Endodermal cell (in vitro differentiated cells): Measurements from ENCODE around the gene OR6C65. TPM values are rescaled to one million over a fixed set of nuclear protein-coding genes. Genes with fewer than 3 reads are reported as not detected.
"Not testable (repeated sequence)": the region's sequence is repeated elsewhere in the genome, so short reads cannot be mapped to it uniquely, and the experiment has no call there.

Experiments
- DNase-seq: peaks from one replicate; pipeline ENCODE4 v3.0.0-alpha.2; 2017
- H3K27ac ChIP-seq: 2 replicates; pipeline ENCODE4 v1.5.1; 2013; ENCODE audit warnings: mild to moderate bottlenecking, low read depth, low read length, moderate library complexity
- H3K27me3 ChIP-seq: 2 replicates; pipeline ENCODE4 v1.6.1; 2013; ENCODE audit warnings: mild to moderate bottlenecking, low read length, moderate library complexity; ENCODE audit not compliant: insufficient read depth, control insufficient read depth, poor library complexity, severe bottlenecking
- H3K36me3 ChIP-seq: 2 replicates; pipeline ENCODE4 v1.7.0; 2013; ENCODE audit warnings: mild to moderate bottlenecking, low read length, moderate library complexity; ENCODE audit not compliant: control insufficient read depth, insufficient read depth
- H3K4me1 ChIP-seq: one replicate; pipeline ENCODE4 v1.7.0; 2013; ENCODE audit warnings: low read length; ENCODE audit not compliant: control insufficient read depth, insufficient read depth
- H3K4me3 ChIP-seq: 2 replicates; pipeline ENCODE4 v1.5.1; 2013; ENCODE audit warnings: mild to moderate bottlenecking, low read length, moderate library complexity
- H3K9ac ChIP-seq: 2 replicates; pipeline ENCODE4 v1.6.1; 2013; ENCODE audit warnings: mild to moderate bottlenecking, low read length, moderate library complexity; ENCODE audit not compliant: poor library complexity, severe bottlenecking; ENCODE audit errors: extremely low read depth
- H3K9me3 ChIP-seq: 2 replicates; pipeline ENCODE4 v1.6.1; 2013; ENCODE audit warnings: mild to moderate bottlenecking, low read length, moderate library complexity; ENCODE audit not compliant: control insufficient read depth
- H3K27ac Mint-ChIP-seq: 2 replicates; pipeline ENCODE4 v1.8.0; 2020; ENCODE audit warnings: mixed read lengths
- H3K27me3 Mint-ChIP-seq: 2 replicates; pipeline ENCODE4 v1.8.0; 2021; ENCODE audit warnings: mild to moderate bottlenecking, mixed read lengths; ENCODE audit not compliant: insufficient read depth
- H3K36me3 Mint-ChIP-seq: 2 replicates; pipeline ENCODE4 v1.8.0; 2020; ENCODE audit warnings: low read depth, mixed read lengths
- H3K4me1 Mint-ChIP-seq: 2 replicates; pipeline ENCODE4 v1.8.0; 2020; ENCODE audit warnings: mixed read lengths
- H3K4me3 Mint-ChIP-seq: 2 replicates; pipeline ENCODE4 v1.8.0; 2020; ENCODE audit warnings: mild to moderate bottlenecking, moderate library complexity, mixed read lengths
- H3K9me3 Mint-ChIP-seq: 2 replicates; pipeline ENCODE4 v1.8.0; 2020; ENCODE audit warnings: mild to moderate bottlenecking, mixed read lengths
- CTCF ChIP-seq: fragments of 200-600 bp; sonication (generic); conservative IDR thresholded peaks from 2 replicates; pipeline ENCODE4 v1.5.0; 2021; ENCODE audit warnings: antibody characterized with exemption, mild to moderate bottlenecking
- WGBS, 2 experiments: methylation state at CpG; one replicate each; pipeline versions ENCODE4 v1.1.5 to v1.1.7; 2013; ENCODE audit warnings: missing lambda C conversion rate in 2 of 2, mixed read lengths in 1 of 2; ENCODE audit not compliant: insufficient coverage in 1 of 2, insufficient read length in 1 of 2; 5-methylcytosine and 5-hydroxymethylcytosine counted together
- total RNA-seq, 2 donors: library from RNA; stranded (reverse); fragmentation: NEBNext Ultra II Directional in 1 of 2; extraction: Animal tissue kit (Norgen Biotek cat#: 25700) in 1 of 2; gene quantifications; 2 replicates in 1 of 2; 3 replicates in 1 of 2; pipeline ENCODE4 v1.2.1, GENCODE V29; 2021

The OR6C65 gene
- total RNA-seq, 2 donors from 2014 or later = not detected

GRCh38 chr12:55396326-55396725, 4.0 kb upstream of the OR6C65 start:
- Mint-ChIP-seq H3K9me3 (peaks cover 5% of the 10 kb centered on the region), H3K27me3 (no peaks in the 10 kb centered on the region), H3K4me3 (no peak overlapping the region), H3K4me1 (no peaks in the 10 kb centered on the region), H3K36me3 (no peaks in the 10 kb centered on the region), H3K27ac (no peak overlapping the region)
- no peak overlapping the region for H3K4me3 ChIP-seq
- TF ChIP-seq CTCF = no peak
- H3K27ac ChIP-seq = no peak overlapping the region
- WGBS, 2 experiments = 100% methylated on average over 1 of the region's 1 CpG; no CpG with 5 or more reads in 1 of the 2 experiments
- no peaks in the 10 kb centered on the region for H3K27me3 ChIP-seq
- DNase-seq = no peak
- no peaks in the 10 kb centered on the region for H3K36me3 ChIP-seq
- no peaks in the 10 kb centered on the region for H3K4me1 ChIP-seq
- no peak overlapping the region for H3K9ac ChIP-seq
- no peaks in the 10 kb centered on the region for H3K9me3 ChIP-seq

DNA sequence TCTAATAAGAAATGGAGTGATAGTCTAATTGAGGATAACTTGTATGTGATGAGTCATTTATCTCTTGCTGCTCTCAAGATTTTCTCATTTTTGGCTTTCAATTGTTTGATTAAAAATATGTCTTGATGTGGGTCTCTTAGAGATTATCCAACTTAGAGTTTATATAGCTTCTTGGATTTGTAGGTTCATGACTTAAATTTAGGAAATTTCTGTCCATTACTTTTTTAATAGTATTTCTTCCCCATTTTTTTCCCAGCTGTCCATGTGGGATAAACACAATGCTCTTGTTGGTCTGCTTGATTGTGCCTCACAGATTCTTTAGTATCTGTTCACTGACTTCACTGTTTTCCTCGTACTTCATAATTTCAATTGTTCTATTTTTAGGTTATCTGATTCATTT, 7.5 kb downstream of the OR6C65 start:
- Mint-ChIP-seq H3K27me3 (peaks cover 2% of the 10 kb centered on the region), H3K27ac (no peak overlapping the region)
- no peak for DNase-seq

GRCh38 chr12:55409133-55409532, 8.8 kb downstream of the OR6C65 start:
- not testable (repeated sequence) for H3K36me3 Mint-ChIP-seq, H3K4me1 Mint-ChIP-seq

More for the DNA sequence above, 7.5 kb downstream of the OR6C65 start:
- no peaks in the 10 kb centered on the region for H3K4me1 ChIP-seq
- no peak overlapping the region for H3K9ac ChIP-seq
- no peaks in the 10 kb centered on the region for H3K4me1 Mint-ChIP-seq
- no peak for TF ChIP-seq CTCF
- no peaks in the 10 kb centered on the region for H3K36me3 Mint-ChIP-seq
- no peak overlapping the region for H3K4me3 ChIP-seq
- peaks cover 2% of the 10 kb centered on the region for H3K9me3 Mint-ChIP-seq
- 92% methylated on average over 1 of the region's 1 CpG; no CpG with 5 or more reads in 1 of the 2 experiments for WGBS, 2 experiments
- H3K27me3 ChIP-seq = no peaks in the 10 kb centered on the region
- no peak overlapping the region for H3K27ac ChIP-seq
- H3K36me3 ChIP-seq = no peaks in the 10 kb centered on the region
- H3K4me3 Mint-ChIP-seq = no peak overlapping the region
- no peaks in the 10 kb centered on the region for H3K9me3 ChIP-seq

DNA sequence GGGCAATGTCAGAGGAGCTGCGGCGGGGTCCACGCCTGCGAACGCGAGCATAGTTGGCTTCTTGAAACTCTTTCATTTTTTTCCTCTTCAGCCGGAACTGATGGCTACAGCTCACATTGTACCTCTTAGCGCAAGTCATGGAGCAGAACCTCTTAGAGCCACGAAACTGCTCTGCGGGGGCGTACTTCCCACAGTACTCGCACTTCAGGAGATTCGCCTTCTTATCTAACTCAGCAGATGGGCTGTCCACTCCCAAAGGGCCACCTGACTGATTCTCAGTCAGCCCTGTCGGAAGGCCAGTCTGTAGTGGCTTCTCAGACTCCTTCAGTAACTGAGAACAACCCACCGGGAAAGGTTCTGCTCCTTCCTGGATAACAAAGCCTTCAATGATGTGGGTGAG, 11.8 kb downstream of the OR6C65 start:
- H3K27ac Mint-ChIP-seq, H3K4me3 Mint-ChIP-seq, H3K27me3 ChIP-seq, H3K27me3 Mint-ChIP-seq, H3K9ac ChIP-seq, H3K36me3 Mint-ChIP-seq, H3K9me3 Mint-ChIP-seq, H3K9me3 ChIP-seq, H3K4me1 Mint-ChIP-seq, DNase-seq, H3K4me1 ChIP-seq, H3K36me3 ChIP-seq, H3K4me3 ChIP-seq, H3K27ac ChIP-seq: not testable (repeated sequence)
- 97 to 100% methylated on average over 6 to 15 of the region's 15 CpGs for WGBS, 2 experiments

More at GRCh38 chr12:55409133-55409532, 8.8 kb downstream of the OR6C65 start:
- not testable (repeated sequence) for DNase-seq, H3K36me3 ChIP-seq, H3K4me1 ChIP-seq, H3K9me3 ChIP-seq, H3K9me3 Mint-ChIP-seq, H3K27ac ChIP-seq, H3K4me3 Mint-ChIP-seq, H3K27me3 ChIP-seq, H3K9ac ChIP-seq, H3K27ac Mint-ChIP-seq, H3K27me3 Mint-ChIP-seq, H3K4me3 ChIP-seq
- 100% methylated on average over 1 of the region's 1 CpG; no CpG with 5 or more reads in 1 of the 2 experiments for WGBS, 2 experiments
